ENCODE results near the gene LBHD1.
"Not testable (repeated sequence)": the region's sequence is repeated elsewhere in the genome, so short reads cannot be mapped to it uniquely, and the experiment has no call there.

Gene LBHD1

DNA sequence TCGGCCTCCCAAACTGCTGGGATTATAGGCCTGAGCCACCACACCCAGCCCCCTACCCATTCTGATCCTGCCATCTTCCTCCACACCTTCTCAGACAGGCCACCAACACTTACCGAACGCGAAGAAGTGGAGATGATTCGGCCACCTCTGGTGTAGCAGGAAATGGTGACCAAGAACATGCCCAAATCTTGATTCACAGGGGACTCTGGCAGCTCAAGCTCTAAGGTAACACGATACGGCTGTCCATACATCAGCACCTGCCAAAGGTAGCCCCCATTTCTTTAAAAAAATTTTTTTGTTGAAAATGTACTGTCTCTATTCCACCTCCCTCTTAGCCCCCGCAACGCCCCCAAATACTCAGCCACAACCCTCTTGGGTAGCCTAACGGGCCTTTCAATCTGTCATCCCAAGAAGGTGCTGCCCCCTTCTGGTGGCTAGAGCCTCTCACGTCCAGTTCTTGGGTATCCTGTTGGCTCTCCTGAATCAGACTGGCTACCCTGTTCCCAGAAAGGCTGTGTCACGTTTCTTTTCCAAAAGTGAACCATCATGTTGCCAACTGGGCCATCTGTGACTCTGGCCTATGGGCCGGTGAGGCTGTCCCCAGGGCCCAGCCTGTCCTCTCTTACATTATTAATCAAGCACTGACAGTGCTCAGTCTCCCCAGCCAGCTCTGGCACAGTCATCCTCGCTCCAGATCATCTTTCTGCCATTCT is 22.5 kb upstream of the LBHD1 start:
- peak; percentile 54 for DNase-seq (ENCODE audit: low read depth, low spot score)

DNA sequence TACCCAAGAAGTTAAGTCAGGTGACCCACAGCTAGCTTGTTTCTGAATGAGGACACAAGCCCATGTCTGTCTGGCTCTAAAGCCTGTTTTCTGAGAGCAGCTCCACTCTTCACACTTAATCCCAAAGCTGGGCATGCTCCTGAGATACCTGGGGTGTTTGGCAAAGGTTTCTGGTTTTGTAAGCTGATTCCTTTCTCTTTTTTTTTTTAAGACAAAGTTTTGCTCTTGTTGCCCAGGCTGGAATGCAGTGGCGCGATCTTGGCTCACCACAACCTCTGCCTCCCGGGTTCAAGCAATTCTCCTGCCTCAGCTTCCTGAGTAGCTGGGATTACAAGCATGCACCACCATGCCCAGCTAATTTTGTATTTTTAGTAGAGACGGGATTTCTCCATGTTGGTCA is 21.6 kb upstream of the LBHD1 start:
- not testable (repeated sequence) for DNase-seq (ENCODE audit: low read depth, low spot score)

DNA sequence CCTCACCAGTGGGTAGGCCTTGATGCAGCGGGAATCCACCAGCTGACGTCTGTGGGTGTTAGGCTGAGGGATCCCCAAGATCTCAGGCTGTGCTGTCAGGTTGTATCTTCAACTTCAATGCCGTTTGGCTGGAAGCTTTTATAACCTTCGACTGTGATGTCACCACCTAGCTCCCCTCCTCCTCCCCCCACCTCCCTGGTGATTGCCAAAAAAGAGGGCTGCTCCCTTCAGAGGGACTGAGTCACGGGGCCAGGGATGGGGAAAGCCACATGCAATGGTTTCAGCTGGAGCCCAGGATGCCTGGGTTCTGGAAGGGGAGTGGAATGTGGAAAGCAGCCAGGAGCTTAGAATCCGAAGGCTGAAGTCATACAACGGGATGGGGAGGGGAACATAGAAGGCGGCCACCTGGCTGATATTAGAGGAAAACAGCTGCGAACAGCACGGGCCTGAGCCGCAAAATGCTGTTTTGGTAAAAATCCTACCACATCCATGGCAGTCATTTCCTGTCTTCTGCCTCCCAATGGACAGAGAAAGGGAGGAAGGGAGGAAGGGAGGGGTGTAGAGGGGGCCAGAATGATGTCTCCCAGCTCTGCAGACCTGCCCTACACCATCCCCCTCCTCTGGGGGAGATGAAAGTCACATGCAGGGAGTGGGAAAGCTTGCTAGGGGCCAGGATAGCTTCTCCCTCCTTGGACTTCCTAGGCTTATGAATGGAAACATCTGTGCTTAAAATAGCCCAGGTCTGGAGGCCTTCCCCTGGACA is 17.5 kb upstream of the LBHD1 start, which contains the start of gene LRRN4CL:
Gene LRRN4CL (minus strand): TSS at position 110 of the 763 bp plus-strand sequence. CDS start 1,022 bp downstream, outside the sequence.
- no peak for DNase-seq (ENCODE audit: low read depth, low spot score)

DNA sequence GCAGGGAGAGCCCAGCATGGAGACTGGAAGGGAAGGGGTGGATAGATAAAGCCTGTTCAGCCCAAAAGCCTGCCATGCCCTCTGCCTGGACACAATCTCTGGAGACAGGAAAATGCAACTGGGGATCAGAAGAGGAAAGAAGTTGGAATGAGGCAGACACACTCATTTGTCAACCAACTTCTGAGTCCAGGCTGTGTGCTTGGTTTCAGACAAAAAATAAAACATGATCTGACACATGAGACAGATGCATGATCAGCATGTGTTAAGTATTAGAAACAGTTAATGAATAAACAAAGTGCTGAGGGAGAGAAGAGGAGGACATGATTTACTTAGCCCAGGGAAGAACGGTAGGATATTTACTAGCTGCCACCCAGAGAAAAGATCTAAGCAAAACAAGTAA is 16.4 kb upstream of the LBHD1 start:
- DNase-seq (ENCODE audit: low read depth, low spot score), result no peak

DNA sequence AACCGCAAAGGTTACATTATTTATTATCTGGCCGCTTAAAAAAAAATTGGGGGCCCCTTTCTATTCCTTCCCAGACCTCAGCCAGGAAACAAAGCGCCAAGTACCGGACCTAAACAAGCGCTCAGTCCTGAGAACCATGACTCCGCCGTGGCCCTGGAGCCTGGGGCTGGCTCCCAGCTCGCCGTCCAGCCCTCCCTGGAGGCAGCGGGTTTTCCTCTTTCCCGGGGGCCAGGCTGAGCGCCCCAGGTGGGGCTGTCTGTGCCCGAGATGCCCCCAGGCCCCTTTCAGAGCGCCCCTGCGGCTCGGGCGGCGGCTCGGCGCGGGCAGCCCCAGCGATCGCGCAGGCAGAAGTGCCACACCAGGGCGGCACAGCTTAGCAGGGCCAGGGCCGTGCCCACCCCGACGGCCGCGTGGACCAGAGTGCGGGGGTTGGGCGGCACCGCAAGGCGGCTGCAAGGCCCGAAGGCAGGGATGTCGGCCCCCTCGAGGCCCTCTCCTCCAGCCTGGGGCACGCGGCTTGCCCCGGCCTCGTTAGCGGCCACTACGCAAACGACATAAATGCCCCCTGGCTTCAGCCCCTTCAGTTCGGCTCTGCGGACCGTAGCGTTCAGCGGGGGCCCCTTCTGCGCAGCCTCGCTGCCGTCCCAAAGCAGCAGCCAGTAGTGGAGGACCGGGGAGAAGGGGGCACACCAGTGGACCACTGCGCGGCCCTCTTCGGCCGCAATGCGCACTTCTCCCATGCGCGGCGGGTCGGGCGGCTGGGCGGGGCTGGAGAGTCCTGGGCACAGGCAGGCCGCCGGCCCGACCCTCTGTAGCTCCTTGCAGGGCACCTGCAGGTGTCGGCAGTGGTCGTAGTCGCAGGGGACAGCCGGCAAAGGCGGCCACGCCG is 15.7 kb upstream of the LBHD1 start:
- no peak for DNase-seq (ENCODE audit: low read depth, low spot score)

DNA sequence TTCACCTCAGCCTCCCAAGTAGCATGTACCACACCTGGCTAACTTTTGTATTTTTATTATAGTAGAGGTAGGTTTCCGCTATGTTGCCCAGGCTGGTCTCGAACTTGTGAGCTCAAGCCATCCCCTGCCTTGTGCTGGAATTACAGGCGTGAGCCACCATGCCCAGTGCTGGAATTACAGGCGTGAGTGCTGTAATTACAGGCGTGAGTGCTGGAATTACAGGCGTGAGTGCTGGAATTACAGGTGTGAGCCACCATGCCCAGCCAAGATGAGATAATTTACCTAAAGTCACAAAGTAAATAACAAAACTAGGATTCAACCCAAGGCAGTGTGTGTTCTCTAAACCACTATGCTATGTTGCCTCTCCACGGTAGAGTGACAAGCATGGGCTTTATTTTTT is 10.5 kb upstream of the LBHD1 start:
- DNase-seq (ENCODE audit: low read depth, low spot score), result no peak

DNA sequence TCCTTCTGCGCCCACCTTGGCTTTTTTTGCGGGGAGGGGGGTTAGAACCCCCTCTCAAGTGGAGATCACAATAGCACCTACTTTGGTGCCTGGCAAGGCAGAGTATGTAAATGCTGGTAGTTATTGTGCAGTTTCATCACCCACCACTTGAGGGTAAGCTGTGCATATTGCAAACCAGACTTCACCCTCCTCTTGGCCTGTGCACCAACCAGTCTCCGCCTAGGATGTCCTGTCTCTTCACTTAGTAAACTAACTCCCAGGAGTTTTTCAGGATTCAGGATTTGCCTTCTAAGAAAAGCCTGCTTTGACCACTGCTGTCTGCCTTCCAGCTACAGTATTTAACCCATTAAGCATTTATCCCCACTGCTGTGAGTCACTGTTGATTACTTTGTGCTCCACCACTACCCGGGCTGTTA is 8.8 kb upstream of the LBHD1 start:
- DNase-seq (ENCODE audit: low read depth, low spot score), result no peak

DNA sequence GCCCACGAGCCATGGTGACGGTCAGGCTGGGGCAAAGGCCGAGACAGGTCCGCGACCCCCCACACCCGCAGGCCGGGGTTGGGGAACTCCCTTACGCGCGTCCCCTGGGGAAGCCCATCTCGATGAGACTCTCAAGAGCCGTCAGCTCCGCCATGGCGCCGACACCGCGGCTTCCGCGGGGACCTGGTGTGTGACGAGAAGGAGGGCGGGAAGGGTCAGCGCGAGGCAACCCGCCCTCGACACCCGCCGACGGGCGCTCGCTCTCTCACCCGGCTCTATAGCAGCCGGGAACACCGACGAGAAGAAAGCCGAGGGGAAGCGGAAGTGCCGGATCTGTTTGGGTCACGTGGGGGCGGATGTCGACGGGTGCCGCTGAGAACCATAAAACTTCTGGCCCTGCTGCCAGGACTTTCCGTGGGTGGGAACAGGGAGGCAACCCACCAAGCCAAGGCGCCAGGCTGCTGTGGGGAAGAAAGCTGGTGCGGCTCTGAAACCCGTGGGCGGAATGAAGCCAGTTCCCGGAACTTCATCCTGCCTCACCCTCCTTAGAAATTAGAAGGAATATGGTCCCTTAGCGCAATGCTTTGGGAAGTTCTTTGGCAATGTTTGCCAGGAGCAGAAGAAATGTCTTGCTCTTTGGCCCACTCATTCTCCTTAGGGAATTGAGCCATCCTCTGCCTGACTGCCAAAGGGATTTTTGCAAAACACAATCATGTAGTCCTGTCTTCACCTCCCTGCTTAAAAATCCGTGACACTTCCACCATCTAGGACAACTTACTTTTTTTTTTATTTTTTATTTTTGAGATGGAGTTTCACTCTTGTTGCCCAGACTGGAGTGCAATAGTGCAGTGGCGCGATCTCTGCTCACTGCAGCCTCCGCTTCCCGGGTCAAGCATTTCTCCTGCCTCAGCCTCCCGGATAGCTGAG is 7.0 kb upstream of the LBHD1 start, which contains the start of gene UBXN1:
Gene UBXN1 (minus strand): TSS at position 304 of the 927 bp plus-strand sequence. CDS start 150 bp downstream, at position 154.
- peak; percentile 64 for DNase-seq (ENCODE audit: low read depth, low spot score)

DNA sequence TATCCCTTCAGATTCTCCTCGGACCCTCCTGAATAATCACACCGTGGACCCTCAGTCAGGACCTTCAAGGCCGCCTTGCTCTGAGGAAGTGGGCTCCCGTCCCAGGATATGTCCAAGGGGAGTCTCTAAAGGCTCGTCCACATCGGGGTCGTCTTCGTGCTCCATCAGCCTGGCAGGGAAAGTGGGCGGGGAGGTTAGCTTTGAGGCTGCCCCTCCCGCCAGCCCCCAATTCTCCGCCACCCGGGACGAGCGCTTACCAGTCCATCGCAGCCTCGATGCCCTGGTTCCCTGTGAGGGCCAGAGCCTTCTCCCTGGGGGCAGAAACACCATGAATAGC is 6.3 kb upstream of the LBHD1 start:
- no peak for DNase-seq (ENCODE audit: low read depth, low spot score)

DNA sequence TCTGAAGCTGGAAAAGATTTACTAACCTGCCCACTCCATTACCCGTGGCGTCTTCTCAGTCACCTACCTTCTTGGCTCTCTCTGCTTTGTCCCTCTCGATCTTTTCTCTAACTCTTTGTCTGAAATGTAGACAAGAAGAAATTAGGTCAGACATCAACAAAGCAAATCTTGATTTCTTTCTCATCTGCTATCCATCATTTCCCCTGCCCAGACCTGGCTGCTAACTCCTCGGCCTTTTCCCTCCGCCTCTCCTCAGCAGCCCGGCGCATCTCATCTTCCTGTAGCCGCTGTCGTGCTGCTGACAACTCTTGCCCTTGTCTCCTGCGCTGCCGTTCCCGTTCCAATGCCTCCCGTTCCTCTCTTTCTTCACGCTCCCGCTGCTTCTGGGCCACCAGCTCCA is 5.6 kb upstream of the LBHD1 start:
- no peak for DNase-seq (ENCODE audit: low read depth, low spot score)

DNA sequence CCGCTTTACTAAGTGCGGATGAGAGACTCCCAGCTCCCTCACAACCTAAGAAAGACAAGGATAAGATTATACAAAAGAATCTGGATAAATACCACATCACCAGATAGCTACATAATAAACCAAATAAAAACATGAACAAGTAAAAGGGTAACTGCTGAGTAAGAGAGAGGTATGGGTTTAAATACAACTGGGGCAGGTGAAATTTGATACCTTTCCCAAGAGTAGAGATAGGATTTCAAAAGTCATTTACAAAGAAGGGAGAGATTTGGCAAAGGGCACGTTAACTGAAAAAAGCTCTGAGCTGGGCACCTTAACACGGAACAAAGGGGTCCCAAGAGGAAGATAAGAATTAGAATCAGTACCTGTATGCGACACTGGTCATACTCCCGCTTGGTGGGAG is 5.1 kb upstream of the LBHD1 start:
- no peak for DNase-seq (ENCODE audit: low read depth, low spot score)

DNA sequence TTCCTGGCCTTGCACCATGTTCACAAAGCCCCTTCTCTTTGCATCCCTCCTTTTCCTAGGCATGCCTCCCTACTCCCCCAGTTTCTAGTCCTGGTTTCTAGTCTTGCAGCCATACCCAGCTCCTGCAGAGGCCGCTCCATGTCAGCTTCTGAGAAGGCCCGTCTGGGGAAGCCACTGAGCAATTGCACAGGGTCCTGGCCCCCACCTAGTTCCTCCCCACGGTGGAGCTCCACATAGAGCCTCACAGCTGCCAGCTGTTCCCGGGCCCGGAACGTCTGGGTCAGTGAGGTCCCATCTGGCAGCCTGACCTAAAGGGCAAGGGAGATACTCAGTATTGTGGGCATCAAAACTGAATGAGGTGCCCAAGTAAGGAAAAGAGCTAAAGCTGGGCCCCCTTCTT is 4.6 kb upstream of the LBHD1 start:
- DNase-seq (ENCODE audit: low read depth, low spot score), result no peak

DNA sequence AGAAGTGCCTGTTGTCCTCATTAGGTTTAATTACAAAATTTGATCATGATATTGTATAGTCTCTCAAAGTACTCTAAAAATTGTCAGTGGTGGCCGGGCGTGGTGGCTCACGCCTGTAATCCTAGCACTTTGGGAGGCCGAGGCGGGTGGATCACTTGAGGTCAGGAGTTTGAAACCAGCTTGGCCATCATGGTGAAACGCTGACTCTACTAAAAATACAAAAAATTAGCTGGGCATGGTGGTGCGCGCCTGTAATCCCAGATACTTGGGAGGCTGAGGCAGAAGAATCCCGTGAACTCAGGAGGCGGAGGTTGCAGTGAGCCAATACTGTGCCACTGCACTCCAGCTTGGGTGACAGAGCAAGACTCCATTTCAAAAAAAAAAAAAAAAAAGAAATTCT is 3.3 kb upstream of the LBHD1 start:
- DNase-seq (ENCODE audit: low read depth, low spot score), result not testable (repeated sequence)

DNA sequence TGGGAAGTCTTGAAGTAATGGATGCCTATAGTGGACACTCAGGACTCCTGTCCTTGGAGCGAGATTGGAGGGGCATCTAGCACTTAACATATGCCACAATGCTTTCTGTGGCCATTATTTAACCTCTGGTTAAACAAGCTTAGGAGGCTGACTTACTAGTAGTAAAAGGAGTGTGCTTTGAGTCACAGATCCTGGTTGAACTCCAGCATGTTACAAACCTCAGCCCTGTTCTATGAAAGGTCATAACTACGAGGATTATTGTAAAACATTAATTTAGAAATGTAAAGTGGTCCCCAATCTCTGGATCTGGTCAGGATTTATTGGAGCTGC is 1.1 kb upstream of the LBHD1 start:
- DNase-seq (ENCODE audit: low read depth, low spot score), result no peak

DNA sequence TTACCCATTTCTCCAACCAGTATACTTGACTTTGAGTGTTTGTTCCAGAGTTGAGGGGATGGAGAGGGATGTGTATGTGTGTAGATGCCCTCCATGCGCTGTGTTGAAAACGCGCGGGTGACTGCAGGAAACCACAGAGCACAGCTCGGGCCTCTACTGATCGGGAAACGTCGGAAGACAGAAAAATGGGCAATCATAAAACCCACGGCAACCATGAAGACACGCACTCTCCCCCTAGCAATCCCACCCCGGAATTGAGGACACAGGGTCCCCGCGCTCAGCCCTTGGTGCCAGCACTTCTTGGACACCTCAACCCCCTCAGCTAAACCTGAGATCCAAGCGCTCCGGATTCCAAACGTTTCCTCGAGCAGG is 845 bp downstream of the LBHD1 start:
- no peak for DNase-seq (ENCODE audit: low read depth, low spot score)

DNA sequence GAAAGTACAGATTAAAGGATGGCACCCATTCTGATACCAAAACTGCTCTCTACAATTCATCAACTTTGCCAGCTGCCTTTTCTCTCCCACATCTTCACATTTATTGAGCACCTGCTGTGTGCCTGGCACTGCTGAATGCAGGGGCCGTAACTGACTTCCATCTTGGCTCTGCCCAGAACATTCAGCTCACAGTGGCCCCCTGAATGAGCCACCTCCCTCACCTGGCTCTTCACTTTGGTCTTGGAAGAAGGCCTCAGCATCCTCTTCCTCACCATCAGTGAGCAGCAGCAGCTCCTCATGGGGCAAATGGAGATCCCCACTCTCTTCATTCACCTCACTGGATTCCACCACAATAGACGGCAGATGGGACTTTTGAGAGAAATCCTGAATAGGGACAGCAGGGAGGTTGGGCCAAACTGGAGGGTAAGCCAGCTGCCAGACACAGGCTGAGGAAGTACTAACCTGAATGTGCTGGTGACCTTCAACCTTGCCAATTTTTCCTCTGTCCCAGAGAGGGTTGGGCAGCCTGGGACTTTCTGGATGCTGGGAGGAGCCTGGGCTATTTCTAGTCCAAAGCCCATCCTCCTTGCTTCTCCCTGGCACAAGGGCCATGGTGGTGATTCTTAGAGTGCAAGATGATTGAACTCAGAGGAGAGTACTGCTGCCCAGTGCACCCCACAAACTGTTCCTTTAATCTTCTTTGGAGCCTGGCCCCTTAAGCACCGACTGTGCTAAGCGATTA is 2.5 kb downstream of the LBHD1 start:
- DNase-seq (ENCODE audit: low read depth, low spot score), result no peak

DNA sequence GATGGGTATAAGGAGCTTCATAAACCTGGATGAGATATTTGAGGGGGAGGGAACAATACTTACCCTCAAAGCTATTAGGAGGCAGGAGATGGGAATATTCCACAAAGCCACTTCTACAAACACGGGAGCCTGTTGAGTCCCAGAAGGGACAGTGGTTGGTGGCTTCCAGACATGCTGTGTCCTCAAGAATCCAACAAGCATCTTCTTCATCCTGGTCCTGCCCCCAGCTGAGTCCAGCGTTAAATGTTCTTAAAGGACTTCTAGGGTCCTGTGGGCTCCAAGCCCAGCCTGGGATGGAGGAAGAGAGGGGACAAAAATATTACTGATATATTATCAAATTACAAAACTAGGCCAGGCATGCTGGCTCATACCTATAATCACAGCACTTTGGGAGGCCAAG is 4.6 kb downstream of the LBHD1 start:
- DNase-seq (ENCODE audit: low read depth, low spot score), result no peak

DNA sequence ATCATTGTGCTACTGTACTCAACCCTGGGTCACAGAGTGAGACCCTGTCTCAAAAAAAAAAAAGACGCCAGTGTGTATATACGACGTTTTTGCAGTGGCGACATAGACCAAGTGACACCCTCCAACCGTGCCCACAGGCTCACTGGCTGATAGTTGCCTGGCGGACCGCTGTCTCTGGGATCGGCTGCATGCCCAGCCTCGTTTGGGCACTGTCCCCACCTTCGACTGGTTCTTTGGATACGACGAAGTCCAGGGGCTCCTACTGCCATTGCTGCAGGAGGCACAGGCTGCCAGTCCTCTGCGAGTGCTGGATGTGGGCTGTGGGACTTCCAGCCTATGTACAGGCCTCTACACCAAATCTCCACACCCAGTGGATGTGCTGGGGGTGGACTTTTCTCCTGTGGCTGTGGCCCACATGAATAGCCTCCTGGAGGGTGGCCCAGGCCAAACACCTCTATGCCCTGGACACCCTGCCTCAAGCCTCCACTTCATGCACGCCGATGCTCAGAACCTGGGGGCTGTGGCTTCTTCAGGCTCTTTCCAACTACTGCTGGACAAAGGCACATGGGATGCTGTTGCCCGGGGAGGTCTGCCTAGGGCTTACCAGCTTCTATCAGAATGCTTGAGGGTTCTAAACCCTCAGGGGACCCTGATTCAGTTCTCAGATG is 5.7 kb downstream of the LBHD1 start:
- DNase-seq (ENCODE audit: low read depth, low spot score), result no peak

DNA sequence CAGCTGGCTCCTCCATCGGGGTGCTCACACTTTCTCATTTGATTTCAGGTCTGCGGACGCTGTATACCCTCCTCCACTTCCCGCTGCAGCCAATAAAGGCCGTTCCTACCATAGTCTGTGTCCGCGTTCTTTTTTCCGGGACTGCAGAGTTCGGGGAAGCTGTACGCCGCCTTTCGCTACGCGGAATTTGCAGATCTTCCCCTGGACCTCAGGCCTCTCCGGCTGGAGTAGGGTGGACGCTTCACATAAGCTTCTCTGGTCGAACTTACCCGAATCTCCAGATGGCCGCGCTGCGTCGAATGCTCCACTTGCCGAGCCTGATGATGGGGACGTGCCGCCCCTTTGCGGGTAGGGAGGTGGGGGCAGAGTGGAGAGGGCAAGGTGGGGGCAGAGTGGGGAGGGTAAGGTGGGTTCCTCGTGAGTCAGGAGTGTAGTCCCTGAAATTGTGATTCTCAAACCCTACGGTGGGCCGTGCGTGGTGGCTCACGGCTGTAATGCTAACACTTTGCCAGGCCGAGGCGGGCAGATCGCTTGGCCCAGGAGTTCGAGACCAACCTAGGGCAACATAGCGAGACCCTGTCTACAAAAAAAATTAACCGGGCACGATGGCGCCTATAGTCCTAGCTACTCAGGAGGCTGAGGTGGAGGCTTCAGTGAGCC is 6.3 kb downstream of the LBHD1 start:
- DNase-seq (ENCODE audit: low read depth, low spot score), result peak; percentile 51

Measured in activated naive CD8-positive, alpha-beta T cell treated with anti-CD3 and anti-CD28 coated beads, Interleukin-2, amount 50 U/mL, for 16 hours (primary cell).